GM13977 (cell line): Measurements from ENCODE around the gene FOXO3.

ENCODE experiments used
- DNase-seq: peaks from one replicate; pipeline ENCODE4 v3.0.0; 2012; ENCODE audit warnings: low spot score
- in situ Hi-C: fragments of 300-500 bp; cut with MboI; formaldehyde crosslinking; loops from one replicate; pipeline ENCODE4 v1.12.0; 2022; ENCODE audit warnings: low sequenced_read_pairs, low pct_unique_long_range_greater_than_20kb, mixed read lengths, inconsistent platforms; ENCODE audit not compliant: unreplicated experiment
- TF ChIP-seq, protein P1 (sequence below): IDR thresholded peaks from 2 replicates; pipeline ENCODE4 v1.5.1; 2012; ENCODE audit warnings: mild to moderate bottlenecking, control low read depth; ENCODE audit not compliant: insufficient read depth; ENCODE audit errors: extremely low read depth, missing control alignments

The FOXO3 gene

DNA sequence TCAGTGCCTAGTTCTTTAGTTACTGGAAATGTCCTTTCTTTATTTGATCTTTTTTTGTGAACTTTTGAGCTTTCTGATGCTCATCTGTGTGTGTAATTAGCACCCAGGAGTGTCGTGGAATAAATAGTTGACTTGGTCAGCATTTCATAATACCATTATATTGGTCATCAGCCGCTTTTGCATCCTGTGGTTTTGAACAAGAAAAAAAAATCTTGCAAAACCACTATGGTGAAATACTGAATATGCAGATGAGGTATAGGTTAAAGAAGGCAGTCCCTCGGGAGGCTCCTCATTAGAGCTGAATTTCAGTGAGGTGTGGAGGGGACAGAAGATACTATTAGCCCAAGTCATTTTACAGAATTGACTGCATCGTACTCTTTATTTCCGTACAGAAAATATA lies 90.1 kb downstream of the FOXO3 start:
- TF ChIP-seq, protein P1, sequence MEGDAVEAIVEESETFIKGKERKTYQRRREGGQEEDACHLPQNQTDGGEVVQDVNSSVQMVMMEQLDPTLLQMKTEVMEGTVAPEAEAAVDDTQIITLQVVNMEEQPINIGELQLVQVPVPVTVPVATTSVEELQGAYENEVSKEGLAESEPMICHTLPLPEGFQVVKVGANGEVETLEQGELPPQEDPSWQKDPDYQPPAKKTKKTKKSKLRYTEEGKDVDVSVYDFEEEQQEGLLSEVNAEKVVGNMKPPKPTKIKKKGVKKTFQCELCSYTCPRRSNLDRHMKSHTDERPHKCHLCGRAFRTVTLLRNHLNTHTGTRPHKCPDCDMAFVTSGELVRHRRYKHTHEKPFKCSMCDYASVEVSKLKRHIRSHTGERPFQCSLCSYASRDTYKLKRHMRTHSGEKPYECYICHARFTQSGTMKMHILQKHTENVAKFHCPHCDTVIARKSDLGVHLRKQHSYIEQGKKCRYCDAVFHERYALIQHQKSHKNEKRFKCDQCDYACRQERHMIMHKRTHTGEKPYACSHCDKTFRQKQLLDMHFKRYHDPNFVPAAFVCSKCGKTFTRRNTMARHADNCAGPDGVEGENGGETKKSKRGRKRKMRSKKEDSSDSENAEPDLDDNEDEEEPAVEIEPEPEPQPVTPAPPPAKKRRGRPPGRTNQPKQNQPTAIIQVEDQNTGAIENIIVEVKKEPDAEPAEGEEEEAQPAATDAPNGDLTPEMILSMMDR: no peak
- in situ Hi-C loops: no loop called here
- DNase-seq: no peak

DNA sequence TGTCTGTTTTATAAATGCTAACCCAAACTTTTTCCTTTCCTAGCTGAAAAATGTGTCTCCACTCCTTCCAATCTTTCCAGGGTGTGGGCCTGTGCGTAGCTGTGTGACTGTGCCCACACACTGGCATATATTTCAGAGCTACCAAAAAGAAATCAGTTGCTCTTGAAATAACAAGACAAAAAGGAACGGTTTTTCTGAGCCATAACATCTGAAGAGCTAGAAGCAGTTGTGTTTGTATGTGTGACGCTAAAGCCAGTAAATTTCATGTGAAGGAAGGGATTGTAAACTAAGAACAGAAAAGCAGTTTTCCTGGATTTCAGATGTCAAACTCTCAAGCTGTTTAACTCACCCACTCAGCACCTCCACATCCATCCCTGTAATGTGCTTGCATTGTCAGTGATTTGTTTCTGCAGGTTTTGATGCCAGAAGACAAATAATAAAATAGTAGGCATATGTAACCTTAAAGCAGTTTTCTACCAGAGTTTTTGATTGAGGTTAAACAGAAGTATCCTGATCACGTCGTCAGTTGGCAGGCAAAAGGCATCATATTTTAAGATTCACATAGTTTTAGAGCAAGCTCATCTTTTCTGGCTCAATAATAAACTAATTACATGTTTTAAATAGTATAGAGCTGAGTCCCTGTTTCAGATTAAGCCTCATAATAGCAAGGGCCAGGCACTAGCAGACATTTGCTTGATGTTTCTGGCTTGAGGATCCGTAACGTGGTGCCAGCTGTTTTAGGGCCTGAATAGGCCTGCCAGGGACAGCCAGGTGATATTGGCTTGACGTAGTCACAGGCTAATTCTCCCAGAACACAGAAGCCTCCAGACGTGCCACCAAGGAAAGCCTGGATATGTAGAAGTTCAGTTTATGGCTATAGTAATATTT lies 90.9 kb downstream of the FOXO3 start:
- TF ChIP-seq, protein P1: no peak
- DNase-seq: no peak
- in situ Hi-C loops: no loop called here

DNA sequence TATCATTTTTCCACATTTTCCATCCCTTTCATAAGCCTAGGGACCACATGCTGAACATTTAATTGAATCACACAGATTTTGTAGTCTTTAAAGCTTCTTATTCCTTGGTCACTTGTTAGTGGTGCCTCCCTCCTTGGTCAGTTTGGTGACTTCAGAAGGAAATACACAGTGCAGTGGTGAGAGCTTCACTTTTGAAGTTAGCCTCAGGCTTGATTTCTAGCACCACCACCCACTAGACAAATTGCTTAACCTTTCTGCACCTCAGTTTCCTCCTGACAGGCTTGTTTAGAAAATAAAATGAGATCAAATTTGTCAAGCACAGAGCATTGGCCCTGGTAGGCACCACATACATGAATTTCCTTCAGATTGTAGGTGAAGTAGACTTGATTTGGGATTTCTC lies 91.7 kb downstream of the FOXO3 start:
- in situ Hi-C loops: no loop called here
- TF ChIP-seq, protein P1: no peak
- no peak for DNase-seq

DNA sequence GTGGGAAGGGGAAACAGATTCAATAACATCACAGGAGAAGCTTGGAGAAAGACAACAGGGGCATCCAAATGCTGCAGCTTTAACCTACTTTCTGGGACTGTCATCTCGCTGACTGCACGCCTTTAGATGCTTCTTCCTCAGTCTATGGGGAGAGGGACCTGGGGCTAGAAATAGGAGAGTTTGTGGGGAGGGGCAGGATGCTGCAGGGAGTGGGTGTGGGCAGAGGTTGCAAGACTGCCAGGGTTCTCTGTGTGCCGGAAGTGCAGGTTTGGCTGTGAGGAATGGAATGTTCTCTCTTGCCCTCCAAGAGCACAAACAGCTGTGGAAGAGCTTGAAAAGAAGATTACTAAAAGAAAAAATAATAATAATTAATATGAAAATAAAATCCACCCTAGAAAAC lies 93.2 kb downstream of the FOXO3 start:
- TF ChIP-seq, protein P1: no peak
- in situ Hi-C loops: no loop called here

DNA sequence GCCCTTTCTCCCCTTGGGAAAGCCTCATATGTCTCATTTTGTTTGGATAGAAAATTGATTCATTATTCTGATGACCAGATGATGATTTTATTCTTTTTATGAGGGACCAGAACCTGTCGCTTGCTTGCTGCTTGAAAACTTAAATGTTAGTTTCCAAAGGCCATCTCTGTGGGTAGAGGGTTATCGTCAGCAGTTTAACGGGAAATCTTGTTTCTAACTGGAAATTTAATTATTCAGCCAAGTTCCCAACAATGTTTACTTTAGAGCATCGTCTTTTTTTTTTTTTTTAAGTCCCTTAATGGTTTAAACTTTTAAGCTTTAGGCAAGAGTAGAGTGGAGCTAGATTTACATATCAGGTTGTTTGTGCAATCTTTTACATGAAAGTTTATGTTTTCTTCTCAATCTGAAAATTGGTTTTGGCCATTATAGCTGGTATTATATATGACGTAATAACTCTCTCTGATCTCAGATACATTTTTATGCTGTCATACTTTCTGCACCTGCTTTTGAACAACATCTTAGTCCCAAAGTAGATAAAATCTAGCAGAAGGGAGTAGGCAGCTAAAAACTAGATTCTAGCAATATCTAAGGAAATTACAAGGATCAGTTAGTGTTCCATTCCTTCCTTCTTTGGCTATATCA lies 93.9 kb downstream of the FOXO3 start:
- DNase-seq: no peak
- TF ChIP-seq, protein P1: no peak
- in situ Hi-C loops: no loop called here

More for the DNA sequence above, 93.2 kb downstream of the FOXO3 start:
- DNase-seq: no peak

DNA sequence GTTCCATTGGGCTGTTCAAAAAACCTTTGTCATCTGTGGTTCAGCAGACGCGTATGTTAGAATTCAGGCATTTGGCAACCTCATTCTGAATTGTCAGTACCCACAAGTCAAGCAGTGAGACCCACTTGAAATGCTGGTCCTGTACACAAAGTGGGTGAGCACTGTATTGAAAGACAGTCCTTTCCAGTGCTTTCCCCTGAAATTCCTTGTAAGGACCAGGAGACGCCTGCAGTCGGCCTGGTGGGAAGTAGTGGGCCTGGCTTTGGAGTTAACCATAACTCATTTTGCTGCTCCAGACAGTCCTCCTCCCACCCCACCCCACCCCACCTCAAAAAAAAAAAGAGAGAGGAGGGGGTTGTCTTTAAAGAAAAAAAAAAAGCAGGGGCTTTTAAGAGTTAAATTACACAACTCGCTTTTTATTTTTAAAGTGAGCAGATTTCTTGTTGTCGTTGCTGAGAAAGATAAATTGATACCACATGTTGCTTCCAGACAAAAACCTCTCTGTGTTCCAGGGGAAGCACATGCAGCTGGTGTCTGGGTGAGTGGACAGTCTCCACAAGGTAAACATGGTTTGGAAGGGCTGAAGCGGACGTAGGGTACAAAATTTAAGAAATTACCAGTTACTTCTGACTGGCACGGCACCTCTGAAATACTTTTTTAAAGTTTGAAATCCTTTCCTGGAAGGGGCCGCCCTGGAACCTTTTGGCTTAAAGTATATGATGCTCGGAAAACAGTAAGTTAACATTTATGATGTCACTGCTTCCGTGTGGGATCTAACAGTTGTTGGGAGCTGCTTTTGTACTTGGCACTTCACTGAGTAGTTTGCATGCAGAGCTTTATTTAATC lies 95.3 kb downstream of the FOXO3 start:
- TF ChIP-seq, protein P1: no peak
- DNase-seq: no peak
- in situ Hi-C loops: no loop called here
